ENCODE results near the gene MAGOHB.

MAGOHB gene

DNA sequence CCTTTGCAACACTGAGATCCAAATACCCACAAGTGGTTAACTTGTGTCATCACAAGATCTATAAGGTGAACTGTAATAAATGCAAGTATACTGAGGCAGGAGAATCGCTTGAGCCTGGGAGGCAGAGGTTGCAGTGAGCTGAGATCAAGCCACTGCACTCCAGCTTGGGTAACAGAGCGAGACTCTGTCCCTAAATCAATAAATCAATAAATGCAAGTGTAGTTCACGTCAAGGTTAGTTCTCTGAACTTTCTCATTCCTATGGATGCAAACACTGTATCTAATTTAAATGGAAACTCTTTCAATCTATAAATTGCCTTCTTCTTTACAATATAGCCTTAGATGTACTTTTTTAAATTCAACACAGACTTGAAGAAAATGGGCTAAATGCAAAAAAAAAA lies 3.2 kb downstream of the MAGOHB start:
- DNase-seq (ENCODE audit: low read depth, low spot score), result no peak
- H3K4me3 ChIP-seq (ENCODE audit: low read depth, low read length), result no peak overlapping the region
- TF ChIP-seq, protein P1, sequence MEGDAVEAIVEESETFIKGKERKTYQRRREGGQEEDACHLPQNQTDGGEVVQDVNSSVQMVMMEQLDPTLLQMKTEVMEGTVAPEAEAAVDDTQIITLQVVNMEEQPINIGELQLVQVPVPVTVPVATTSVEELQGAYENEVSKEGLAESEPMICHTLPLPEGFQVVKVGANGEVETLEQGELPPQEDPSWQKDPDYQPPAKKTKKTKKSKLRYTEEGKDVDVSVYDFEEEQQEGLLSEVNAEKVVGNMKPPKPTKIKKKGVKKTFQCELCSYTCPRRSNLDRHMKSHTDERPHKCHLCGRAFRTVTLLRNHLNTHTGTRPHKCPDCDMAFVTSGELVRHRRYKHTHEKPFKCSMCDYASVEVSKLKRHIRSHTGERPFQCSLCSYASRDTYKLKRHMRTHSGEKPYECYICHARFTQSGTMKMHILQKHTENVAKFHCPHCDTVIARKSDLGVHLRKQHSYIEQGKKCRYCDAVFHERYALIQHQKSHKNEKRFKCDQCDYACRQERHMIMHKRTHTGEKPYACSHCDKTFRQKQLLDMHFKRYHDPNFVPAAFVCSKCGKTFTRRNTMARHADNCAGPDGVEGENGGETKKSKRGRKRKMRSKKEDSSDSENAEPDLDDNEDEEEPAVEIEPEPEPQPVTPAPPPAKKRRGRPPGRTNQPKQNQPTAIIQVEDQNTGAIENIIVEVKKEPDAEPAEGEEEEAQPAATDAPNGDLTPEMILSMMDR (IDR thresholded peaks at IDR 0.05; ENCODE audit: insufficient read depth, low read length, missing control alignments), result no peak
- CTCF ChIA-PET, result interaction anchor here (1.1 to 1.9 kb wide), 2 partner anchors 66 to 161 kb away, joined by 4 read pairs; no protein-coding TSS in a partner anchor
- POLR2A ChIA-PET, result no interaction called here

GRCh38 chr12:10607885-10608458 lies 5.4 kb downstream of the MAGOHB start:
- no peak overlapping the region for H3K4me3 ChIP-seq (ENCODE audit: low read depth, low read length)
- POLR2A ChIA-PET, result no interaction called here
- no peak for DNase-seq (ENCODE audit: low read depth, low spot score)
- TF ChIP-seq, protein P1 (IDR thresholded peaks at IDR 0.05; ENCODE audit: insufficient read depth, low read length, missing control alignments), result peak; percentile 39
- CTCF ChIA-PET, result interaction anchor here (0.7 to 3.1 kb wide), 10 partner anchors 8 to 371 kb away, joined by 3 to 21 read pairs (median 3); no protein-coding TSS in a partner anchor

- CTCF ChIA-PET, result no interaction called here
Measured at GRCh38 chr12:10601860-10602259, 11.5 kb downstream of the MAGOHB start.

GRCh38 chr12:10600988-10601387 lies 12.4 kb downstream of the MAGOHB start:
- POLR2A ChIA-PET, result no interaction called here
- TF ChIP-seq, protein P1 (IDR thresholded peaks at IDR 0.05; ENCODE audit: insufficient read depth, low read length, missing control alignments), result no peak
- no peak overlapping the region for H3K4me3 ChIP-seq (ENCODE audit: low read depth, low read length)
- CTCF ChIA-PET, result no interaction called here
- no peak for DNase-seq (ENCODE audit: low read depth, low spot score)

More at GRCh38 chr12:10601860-10602259, 11.5 kb downstream of the MAGOHB start:
- POLR2A ChIA-PET, result no interaction called here
- no peak for DNase-seq (ENCODE audit: low read depth, low spot score)
- no peak overlapping the region for H3K4me3 ChIP-seq (ENCODE audit: low read depth, low read length)
- TF ChIP-seq, protein P1 (IDR thresholded peaks at IDR 0.05; ENCODE audit: insufficient read depth, low read length, missing control alignments), result no peak

DNA sequence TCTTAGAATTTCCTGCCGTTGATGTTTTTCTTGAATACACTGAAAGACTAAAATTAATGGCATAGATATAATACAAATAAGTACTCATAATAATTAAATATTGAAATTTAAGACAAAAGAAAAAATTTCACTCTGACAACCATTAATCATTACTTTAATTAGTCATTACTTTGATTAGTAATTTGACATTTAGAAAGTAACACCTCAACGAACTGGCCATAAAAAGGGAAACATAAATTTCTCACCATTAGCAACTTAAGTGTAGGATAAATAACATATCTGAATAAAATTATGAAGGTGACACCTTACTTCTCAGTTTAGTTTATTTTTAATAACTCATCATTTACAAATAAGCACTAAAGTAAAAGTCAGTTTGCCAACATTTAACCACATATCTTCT lies 17.5 kb downstream of the MAGOHB start:
- H3K4me3 ChIP-seq (ENCODE audit: low read depth, low read length), result no peak overlapping the region
- ChIA-PET CTCF (no interaction called here), POLR2A (no interaction called here)
- no peak for DNase-seq (ENCODE audit: low read depth, low spot score)
- TF ChIP-seq, protein P1 (IDR thresholded peaks at IDR 0.05; ENCODE audit: insufficient read depth, low read length, missing control alignments), result no peak

DNA sequence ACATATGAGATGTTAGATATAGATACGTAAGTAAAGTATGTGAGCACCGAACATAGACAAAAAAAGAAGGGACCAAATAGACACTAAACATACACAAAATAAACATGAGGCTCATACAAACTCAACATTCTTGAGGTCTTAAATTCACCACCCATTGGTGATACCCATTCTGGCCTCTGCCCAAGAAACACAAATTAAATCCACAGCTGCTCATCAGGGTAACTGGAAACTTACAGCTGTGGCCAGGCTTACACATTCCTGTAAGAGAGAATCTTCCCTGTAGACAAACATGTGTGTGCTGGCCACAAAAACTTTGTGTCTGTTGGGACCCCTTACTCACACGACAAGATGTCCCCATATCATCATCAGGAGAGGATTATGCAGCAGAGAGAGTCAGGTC lies 22.4 kb downstream of the MAGOHB start:
- ChIA-PET CTCF (no interaction called here), POLR2A (no interaction called here)
- no peak overlapping the region for H3K4me3 ChIP-seq (ENCODE audit: low read depth, low read length)
- TF ChIP-seq, protein P1 (IDR thresholded peaks at IDR 0.05; ENCODE audit: insufficient read depth, low read length, missing control alignments), result no peak
- no peak for DNase-seq (ENCODE audit: low read depth, low spot score)
